NB4 (cell line): ENCODE data around the gene CSNK2A3.

ENCODE experiments used
- DNase-seq: peaks from one replicate; pipeline ENCODE4 v3.0.0; 2010; ENCODE audit warnings: low read depth
- H3K4me3 ChIP-seq: one replicate; pipeline ENCODE4 v1.5.1; 2011; ENCODE audit warnings: mild to moderate bottlenecking, low read depth, low read length, moderate library complexity
- CTCF ChIP-seq: IDR thresholded peaks from one replicate; pipeline ENCODE4 v1.5.1; 2012; ENCODE audit warnings: low read depth, low read length
- MAX ChIP-seq: IDR thresholded peaks from 2 replicates; pipeline ENCODE4 v1.6.1; 2011; ENCODE audit warnings: low read depth, low read length
- MYC ChIP-seq: IDR thresholded peaks from 2 replicates; pipeline ENCODE4 v1.6.1; 2011; ENCODE audit warnings: low read depth, low read length
- POLR2A ChIP-seq: IDR thresholded peaks from 2 replicates; pipeline ENCODE4 v1.6.1; 2011; ENCODE audit warnings: mild to moderate bottlenecking; ENCODE audit not compliant: insufficient read length; ENCODE audit errors: extremely low read depth

CSNK2A3 gene

GRCh38 chr11:11396301-11397035 lies 43.4 kb upstream of the CSNK2A3 start:
- H3K4me3 ChIP-seq: no peak overlapping the region
- DNase-seq: no peak
- TF ChIP-seq CTCF: no peak
- no peak for TF ChIP-seq POLR2A
- TF ChIP-seq MYC: no peak
- TF ChIP-seq MAX: no peak

- no peak overlapping the region for H3K4me3 ChIP-seq
- TF ChIP-seq MYC: no peak
- no peak for TF ChIP-seq MAX
- no peak for TF ChIP-seq CTCF
- no peak for TF ChIP-seq POLR2A
- DNase-seq: no peak
Observed at GRCh38 chr11:11395126-11395525, 42.1 kb upstream of the CSNK2A3 start.

GRCh38 chr11:11394241-11394640 lies 41.2 kb upstream of the CSNK2A3 start:
- TF ChIP-seq POLR2A (no peak), CTCF (no peak), MAX (no peak), MYC (no peak)
- DNase-seq: no peak
- no peak overlapping the region for H3K4me3 ChIP-seq

- no peak for DNase-seq
- H3K4me3 ChIP-seq: no peak overlapping the region
- TF ChIP-seq MAX (no peak), MYC (no peak), CTCF (no peak)
Observed at GRCh38 chr11:11391796-11392463, 38.9 kb upstream of the CSNK2A3 start.

- no peak for DNase-seq
- TF ChIP-seq MAX (no peak), MYC (no peak), POLR2A (no peak), CTCF (no peak)
- no peak overlapping the region for H3K4me3 ChIP-seq
Observed at GRCh38 chr11:11391169-11391568, 38.1 kb upstream of the CSNK2A3 start.
